Activated CD4-positive, alpha-beta T cell treated with anti-CD3 and anti-CD28 coated beads, Interleukin-2, amount 50 U/mL, for 1 hour (primary cell): ENCODE data around the gene FPR3.
"Not testable (repeated sequence)": the region's sequence is repeated elsewhere in the genome, so short reads cannot be mapped to it uniquely, and the experiment has no call there.

Source experiments
- DNase-seq: peaks from one replicate; pipeline ENCODE4 v3.0.0-alpha.2; 2020

Gene FPR3

GRCh38 chr19:51784109-51784785, 10.7 kb upstream of the FPR3 start:
- DNase-seq, result no peak

- DNase-seq, result no peak
Measured at GRCh38 chr19:51784922-51785690, 9.9 kb upstream of the FPR3 start.

- no peak for DNase-seq
Measured at GRCh38 chr19:51786646-51787494, 8.1 kb upstream of the FPR3 start.

- DNase-seq, result no peak
Measured at GRCh38 chr19:51788029-51788428, 6.9 kb upstream of the FPR3 start.

GRCh38 chr19:51789061-51789795, 5.7 kb upstream of the FPR3 start:
- DNase-seq, result no peak

GRCh38 chr19:51792932-51793331, 2.0 kb upstream of the FPR3 start:
- DNase-seq, result no peak

GRCh38 chr19:51793994-51794393, 963 bp upstream of the FPR3 start:
- DNase-seq, result no peak

GRCh38 chr19:51796195-51796679, 1.3 kb downstream of the FPR3 start:
- DNase-seq, result no peak

GRCh38 chr19:51797480-51797879, 2.5 kb downstream of the FPR3 start:
- DNase-seq, result no peak

GRCh38 chr19:51798062-51798461, 3.1 kb downstream of the FPR3 start:
- no peak for DNase-seq

- no peak for DNase-seq
Measured at GRCh38 chr19:51799034-51799773, 4.2 kb downstream of the FPR3 start.

GRCh38 chr19:51799774-51800472, 5.0 kb downstream of the FPR3 start:
- no peak for DNase-seq

GRCh38 chr19:51800473-51801244, 5.7 kb downstream of the FPR3 start:
- DNase-seq, result no peak

- no peak for DNase-seq
Measured at GRCh38 chr19:51802775-51803174, 7.8 kb downstream of the FPR3 start.

GRCh38 chr19:51803519-51803918, 8.6 kb downstream of the FPR3 start:
- no peak for DNase-seq

GRCh38 chr19:51803967-51804366, 9.0 kb downstream of the FPR3 start:
- no peak for DNase-seq

- DNase-seq, result not testable (repeated sequence)
Measured at GRCh38 chr19:51804789-51805188, 9.8 kb downstream of the FPR3 start.

GRCh38 chr19:51805396-51805795, 10.4 kb downstream of the FPR3 start:
- not testable (repeated sequence) for DNase-seq

- not testable (repeated sequence) for DNase-seq
Measured at GRCh38 chr19:51806571-51806970, 11.6 kb downstream of the FPR3 start.

- DNase-seq, result no peak
Measured at GRCh38 chr19:51807111-51807701, 12.2 kb downstream of the FPR3 start.
